GM21576 (cell line): ENCODE data around the gene PRIMA1.

Experiments used
- ATAC-seq: cut with Tn5 transposase; IDR thresholded peaks from one replicate; pipeline ENCODE4 v1.9.1; 2021; ENCODE audit warnings: mild to moderate bottlenecking, moderate library complexity; ENCODE audit not compliant: unreplicated experiment

Gene PRIMA1

GRCh38 chr14:93715279-93715927 is 72.9 kb downstream of the PRIMA1 start:
- no peak for ATAC-seq

DNA sequence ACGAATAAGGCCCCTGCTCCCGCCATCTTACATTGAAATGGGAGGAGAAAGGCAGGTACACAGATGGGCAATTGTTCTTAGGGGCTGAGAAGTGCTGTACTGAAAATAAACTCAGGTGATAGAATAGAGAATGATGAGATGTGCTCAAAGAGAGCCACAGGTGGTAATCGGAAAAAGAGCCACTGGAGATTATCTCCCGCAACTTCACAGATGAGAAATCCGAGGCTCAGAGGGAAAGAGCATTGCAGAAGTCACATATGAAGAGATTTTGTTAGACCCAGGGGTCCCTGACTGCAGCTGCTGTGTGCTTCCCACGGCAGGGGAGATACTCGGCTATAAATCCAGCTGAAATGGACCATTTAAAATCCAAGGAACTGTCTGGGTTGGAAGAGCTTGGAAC is 73.7 kb downstream of the PRIMA1 start:
- ATAC-seq, result no peak

DNA sequence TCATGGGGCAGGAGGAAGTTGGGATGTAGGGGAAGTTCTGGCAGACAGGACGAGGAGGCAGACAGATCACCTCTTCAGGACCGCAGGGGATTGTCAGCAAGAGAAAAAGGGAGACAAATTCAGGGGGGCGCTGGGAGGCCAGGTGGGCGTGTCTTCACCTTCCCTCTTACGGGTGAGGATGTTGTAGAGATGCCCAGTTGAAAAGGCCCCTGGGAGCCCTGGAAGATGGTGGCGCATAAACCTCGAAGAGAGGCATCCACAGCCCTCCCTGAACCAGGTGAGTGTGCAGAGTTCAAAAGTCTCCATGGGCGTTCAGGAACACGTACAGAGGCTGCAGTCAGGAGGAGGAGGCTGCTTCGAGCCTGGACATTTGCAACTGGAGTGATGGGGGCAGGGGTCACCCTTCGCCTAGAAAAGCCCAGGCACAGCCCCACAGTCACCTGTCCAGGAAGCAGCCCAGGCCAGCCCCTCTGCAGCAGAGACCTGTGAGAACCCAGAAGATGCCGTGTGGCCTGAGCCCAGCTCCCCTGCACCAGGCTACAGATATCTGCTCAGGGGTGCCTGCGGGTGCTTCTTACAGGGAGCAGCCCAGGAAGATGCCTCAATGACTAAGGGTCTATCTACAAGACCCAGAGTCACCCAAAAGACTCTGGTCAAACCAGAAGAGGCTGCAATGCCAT is 74.4 kb downstream of the PRIMA1 start:
- ATAC-seq, result no peak

DNA sequence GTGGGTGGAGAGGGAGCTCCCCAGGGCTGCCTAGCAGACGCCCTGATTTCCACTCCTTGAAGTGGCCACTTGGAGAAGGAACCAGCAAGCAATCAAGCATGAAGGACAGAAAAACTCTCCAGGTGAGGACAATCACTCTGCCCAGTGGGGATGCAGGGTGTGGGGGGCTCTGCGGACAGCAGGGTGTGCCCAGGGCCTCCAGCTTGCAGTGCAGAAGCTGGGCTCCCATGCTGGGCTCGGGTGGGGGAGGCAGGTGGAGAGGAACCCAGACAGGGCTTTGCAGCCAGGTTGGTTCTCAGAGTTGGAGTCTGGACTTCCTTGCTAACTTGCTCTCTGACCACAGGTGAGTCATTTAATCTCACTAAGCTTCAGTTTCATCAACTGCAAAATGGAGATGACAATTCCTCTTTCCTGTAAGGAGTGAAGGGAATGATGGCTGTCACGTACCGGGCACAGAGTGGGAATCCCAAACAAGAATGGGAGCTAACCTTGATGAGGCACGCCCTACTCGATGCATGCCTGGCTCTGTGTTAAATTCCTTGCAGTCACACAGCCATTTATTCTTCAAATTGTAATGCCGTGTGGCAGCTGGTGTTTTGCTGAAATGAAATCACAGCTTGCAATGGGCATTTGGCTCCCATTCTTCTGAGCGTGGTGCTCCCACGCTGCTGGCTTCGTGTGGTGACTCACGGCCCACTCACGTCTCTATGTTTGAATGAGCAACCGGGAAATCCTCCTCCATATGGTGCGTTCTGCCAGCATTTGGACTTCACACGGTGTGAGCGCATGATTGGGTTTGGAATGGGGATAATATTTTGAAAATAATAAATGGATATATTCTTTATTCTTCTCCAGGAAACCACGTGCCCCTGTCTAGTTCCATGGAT is 75.2 kb downstream of the PRIMA1 start:
- no peak for ATAC-seq

- no peak for ATAC-seq
Observed at GRCh38 chr14:93712079-93712837, 76.0 kb downstream of the PRIMA1 start.

DNA sequence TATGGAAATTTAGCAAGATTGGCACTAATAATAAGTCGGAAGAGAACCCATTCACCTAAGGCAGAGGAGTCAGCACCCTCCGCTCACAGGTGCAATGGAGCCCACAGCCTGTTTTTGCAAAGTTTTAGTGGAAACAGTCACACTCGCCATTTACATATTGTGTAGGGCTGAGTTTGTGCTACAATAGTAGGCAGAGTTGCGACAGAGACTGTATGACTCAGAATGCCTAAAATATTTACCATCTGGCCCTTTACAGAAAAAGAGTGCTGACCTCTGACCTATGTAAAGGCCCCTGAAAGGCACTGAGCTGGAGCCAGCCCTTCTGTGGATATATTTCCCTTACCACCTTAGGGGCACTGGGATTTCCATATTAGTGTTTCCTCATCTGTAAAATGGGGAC is 79.0 kb downstream of the PRIMA1 start:
- no peak for ATAC-seq

DNA sequence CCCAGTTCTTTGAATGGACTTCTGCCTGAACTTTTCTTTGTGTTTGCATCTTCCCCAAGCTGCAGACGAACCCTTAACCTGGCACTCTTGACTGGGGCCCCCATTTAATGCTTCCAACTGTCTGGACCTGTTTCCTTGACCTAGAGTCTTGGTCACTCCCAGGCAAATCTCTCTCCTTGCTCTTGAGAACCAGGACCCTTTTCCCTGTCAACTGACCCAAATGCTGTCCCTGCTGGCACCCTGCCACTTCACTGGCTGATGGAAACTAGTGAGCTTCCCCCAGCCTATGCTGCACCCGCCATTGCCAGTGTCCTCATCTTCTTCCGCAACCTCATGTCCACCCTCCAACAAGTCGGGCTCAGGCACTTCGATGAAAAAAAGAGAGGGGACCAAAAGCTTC is 79.5 kb downstream of the PRIMA1 start:
- ATAC-seq, result no peak

GRCh38 chr14:93708311-93708734 is 80.0 kb downstream of the PRIMA1 start:
- no peak for ATAC-seq

GRCh38 chr14:93707475-93707874 is 80.8 kb downstream of the PRIMA1 start:
- no peak for ATAC-seq

DNA sequence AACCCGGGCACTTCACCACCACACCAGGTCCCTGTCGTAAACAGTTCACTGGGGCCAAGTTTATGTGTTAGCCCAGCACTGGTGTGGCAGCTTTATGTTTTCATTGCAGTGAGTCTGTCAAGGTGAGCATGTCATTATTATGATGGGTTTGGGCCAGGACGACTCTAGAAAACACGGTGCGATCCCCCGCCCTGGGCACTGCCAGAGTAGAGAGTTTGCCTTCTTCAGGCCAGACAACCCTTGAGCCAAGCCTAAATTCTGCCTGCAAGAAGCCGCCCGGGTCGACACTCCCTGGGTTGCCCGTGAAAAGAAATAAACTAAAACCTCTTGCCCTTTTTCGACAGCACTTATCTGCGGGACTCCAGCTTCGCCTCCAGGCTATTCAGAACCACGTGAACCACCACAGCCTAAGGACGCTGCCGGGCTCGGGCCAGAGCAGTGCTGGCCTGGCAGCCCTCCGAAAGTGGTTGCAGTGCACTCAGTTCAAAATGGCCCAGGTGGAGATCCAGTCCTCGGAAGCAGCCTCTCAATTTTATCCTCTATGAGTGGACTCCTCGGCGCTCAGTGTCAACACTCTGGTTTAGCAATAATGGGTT is 81.8 kb downstream of the PRIMA1 start:
- ATAC-seq, result no peak

DNA sequence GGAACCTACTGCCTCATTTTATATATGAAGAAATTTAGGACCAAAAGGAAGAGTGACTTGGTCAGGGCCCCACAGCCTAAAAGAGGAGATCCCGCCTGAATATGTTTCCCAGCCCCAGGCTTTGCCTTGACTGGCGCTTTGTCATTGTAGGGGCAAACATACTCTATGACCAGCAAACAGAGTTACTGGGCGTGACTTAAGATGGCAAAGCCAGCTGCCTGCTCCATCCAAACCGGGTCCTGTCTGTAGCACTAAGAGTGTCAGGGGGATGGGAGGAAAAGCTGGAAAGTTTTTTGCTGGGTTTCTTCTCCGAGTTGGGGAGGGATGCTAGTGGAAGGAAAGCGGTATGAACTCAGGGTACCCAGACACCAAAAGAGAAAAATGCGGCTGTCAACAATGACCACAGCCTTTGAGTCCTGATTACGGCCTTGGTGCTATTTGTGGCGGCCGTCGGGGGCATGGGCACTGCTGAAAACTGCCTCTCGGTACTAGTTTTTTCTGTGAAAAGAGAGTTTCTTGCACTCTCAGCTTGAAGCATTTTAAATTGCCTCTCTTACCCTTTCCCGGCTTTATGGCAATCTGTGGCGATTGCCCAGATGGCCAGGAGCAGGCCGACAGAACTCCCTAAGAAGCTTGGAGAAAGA is 82.7 kb downstream of the PRIMA1 start:
- no peak for ATAC-seq

- no peak for ATAC-seq
Observed at GRCh38 chr14:93703941-93704340, 84.3 kb downstream of the PRIMA1 start.

GRCh38 chr14:93702946-93703345 is 85.3 kb downstream of the PRIMA1 start:
- ATAC-seq, result no peak

DNA sequence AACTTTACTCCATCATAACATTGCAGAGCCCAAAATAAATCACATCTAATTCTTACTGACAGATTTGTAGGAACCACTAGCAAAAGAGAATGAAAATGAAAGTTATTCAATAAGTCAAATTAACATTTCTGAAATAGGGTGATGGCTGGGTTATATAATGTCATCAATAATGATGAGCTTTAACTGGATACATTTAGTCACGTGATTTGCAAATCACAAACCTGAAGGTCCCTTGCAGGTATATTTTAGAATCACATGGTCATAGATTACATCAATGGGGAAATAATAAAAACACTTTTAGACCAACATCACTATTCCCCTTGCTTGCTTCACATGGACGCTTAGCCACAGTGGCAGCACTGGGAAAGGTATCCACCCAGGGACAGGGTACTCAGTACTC is 86.7 kb downstream of the PRIMA1 start:
- ATAC-seq, result no peak

GRCh38 chr14:93700928-93701327 is 87.4 kb downstream of the PRIMA1 start:
- ATAC-seq, result no peak

GRCh38 chr14:93693914-93694313 is 94.4 kb downstream of the PRIMA1 start:
- ATAC-seq, result no peak

DNA sequence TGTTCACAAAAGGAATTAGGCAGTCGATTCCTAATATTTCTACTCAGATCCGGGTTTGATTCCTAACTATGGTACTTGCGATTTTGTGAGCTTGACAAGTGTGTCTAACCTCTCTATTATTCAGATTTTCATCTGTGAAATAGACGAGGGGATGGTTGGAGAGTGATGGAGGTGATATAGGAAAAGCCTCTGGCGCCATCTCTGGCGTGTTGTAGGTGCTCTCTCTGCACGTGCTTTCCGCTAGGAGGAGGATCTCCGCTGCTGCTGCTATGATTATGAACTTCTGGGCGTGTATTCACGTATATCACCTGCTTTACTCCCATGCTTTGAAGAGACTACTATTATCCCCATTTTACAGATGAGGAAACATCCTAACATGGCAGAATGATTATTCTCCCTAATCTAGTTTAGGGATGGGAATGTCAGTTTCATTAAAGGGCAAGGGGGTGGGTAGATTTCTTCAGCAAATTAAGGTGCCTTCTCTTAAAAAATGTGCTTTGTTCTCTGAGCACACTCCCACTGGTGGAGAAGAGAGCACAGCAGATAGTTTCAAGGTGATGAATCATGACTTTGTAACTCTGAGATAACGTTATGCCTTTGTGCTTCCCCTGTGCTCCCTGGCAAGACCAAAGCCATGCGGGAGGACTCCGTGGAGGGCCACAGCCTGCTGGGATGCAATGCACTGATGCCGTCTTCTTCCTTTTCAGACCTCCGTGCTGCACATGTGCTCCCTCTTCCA is 97.1 kb downstream of the PRIMA1 start:
- ATAC-seq, result no peak

- no peak for ATAC-seq
Observed at GRCh38 chr14:93690146-93690545, 98.1 kb downstream of the PRIMA1 start.

- ATAC-seq, result no peak
Observed at GRCh38 chr14:93688820-93689219, 99.5 kb downstream of the PRIMA1 start.
